Suprapubic skin (tissue), 3 donors: ENCODE measurements around the gene PAOX.

Experiments used
- POLR2AphosphoS5 ChIP-seq, 3 donors: sonication (generic); formaldehyde crosslinking; IDR thresholded peaks; one replicate each; pipeline ENCODE4 v1.6.1; 2017; ENCODE audit warnings: antibody characterized with exemption in 3 of 3
- TF ChIP-seq, protein P1 (sequence below), 2 donors: fragments of 200-600 bp in 1 of 2; fragments of 450-650 bp in 1 of 2; sonication (generic) in 1 of 2; IDR thresholded peaks; one replicate each; pipeline ENCODE4 v1.5.1; 2016 to 2019; ENCODE audit warnings: antibody characterized with exemption in 2 of 2, mild to moderate bottlenecking in 1 of 2, moderate library complexity in 1 of 2

- TF ChIP-seq, protein P1, sequence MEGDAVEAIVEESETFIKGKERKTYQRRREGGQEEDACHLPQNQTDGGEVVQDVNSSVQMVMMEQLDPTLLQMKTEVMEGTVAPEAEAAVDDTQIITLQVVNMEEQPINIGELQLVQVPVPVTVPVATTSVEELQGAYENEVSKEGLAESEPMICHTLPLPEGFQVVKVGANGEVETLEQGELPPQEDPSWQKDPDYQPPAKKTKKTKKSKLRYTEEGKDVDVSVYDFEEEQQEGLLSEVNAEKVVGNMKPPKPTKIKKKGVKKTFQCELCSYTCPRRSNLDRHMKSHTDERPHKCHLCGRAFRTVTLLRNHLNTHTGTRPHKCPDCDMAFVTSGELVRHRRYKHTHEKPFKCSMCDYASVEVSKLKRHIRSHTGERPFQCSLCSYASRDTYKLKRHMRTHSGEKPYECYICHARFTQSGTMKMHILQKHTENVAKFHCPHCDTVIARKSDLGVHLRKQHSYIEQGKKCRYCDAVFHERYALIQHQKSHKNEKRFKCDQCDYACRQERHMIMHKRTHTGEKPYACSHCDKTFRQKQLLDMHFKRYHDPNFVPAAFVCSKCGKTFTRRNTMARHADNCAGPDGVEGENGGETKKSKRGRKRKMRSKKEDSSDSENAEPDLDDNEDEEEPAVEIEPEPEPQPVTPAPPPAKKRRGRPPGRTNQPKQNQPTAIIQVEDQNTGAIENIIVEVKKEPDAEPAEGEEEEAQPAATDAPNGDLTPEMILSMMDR (IDR thresholded peaks at IDR 0.05) = no peak
- no peak for TF ChIP-seq POLR2AphosphoS5 (IDR thresholded peaks at IDR 0.05)
Measured at GRCh38 chr10:133358162-133358924, 20.7 kb upstream of the PAOX start.
